H1 (cell line): ENCODE measurements around the gene INPP5K. TPM values are rescaled to one million over a fixed set of nuclear protein-coding genes. Genes with fewer than 3 reads are reported as not detected.

Experiments
- ATF2 ChIP-seq: IDR thresholded peaks from 2 replicates; pipeline ENCODE4 v1.6.1; 2012; ENCODE audit warnings: low read length, inconsistent platforms
- GABPA ChIP-seq: IDR thresholded peaks from 2 replicates; pipeline ENCODE4 v1.6.1; 2011; ENCODE audit warnings: mild to moderate bottlenecking, low read length, moderate library complexity, borderline replicate concordance; ENCODE audit not compliant: insufficient read depth
- RXRA ChIP-seq: IDR thresholded peaks from 2 replicates; pipeline ENCODE4 v1.6.1; 2011; ENCODE audit warnings: low read depth, mild to moderate bottlenecking, low read length, moderate library complexity; ENCODE audit not compliant: insufficient read depth
- SP2 ChIP-seq: IDR thresholded peaks from 2 replicates; pipeline ENCODE4 v1.6.1; 2012; ENCODE audit warnings: mild to moderate bottlenecking, low read length, inconsistent platforms
- polyA plus RNA-seq, 7 experiments: library from polyadenylated mRNA; depleted of rRNA in 3 of 7; stranded (reverse) in 5 of 7; unstranded in 2 of 7; fragments of >200 nt in 5 of 7; fragments of 200-250 nt in 2 of 7; gene quantifications; 1 replicate in 5 of 7; 2 replicates in 1 of 7; 4 replicates in 1 of 7; pipeline versions ENCODE4 v1.2.1 to v1.2.3, GENCODE V29; 2011 to 2013; ENCODE audit warnings: missing spikeins in 2 of 7, mixed read lengths in 2 of 7
- total RNA-seq: library from RNA; stranded (reverse); fragmentation: NEBNext Ultra II Directional; extraction: Animal tissue kit (Norgen Biotek cat#: 25700); gene quantifications from 2 replicates; pipeline ENCODE4 v1.2.1, GENCODE V29; 2021
- TF ChIP-seq, protein P1 (sequence below), 3 experiments: IDR thresholded peaks; 1 replicate in 2 of 3; 2 replicates in 1 of 3; pipeline versions ENCODE4 v1.5.1 to v1.6.1; 2011; ENCODE audit warnings: low read length in 3 of 3, mild to moderate bottlenecking in 3 of 3, inconsistent platforms in 2 of 3, low read depth in 1 of 3, moderate library complexity in 1 of 3; ENCODE audit not compliant: insufficient read depth in 1 of 3; ENCODE audit errors: control extremely low read depth in 1 of 3

INPP5K gene
- total and polyA plus RNA-seq, 2 of the 8 experiments (the other 6 are each of a cell fraction or from before 2014, with no cell fraction given), result 21.0 to 24.1 TPM

DNA sequence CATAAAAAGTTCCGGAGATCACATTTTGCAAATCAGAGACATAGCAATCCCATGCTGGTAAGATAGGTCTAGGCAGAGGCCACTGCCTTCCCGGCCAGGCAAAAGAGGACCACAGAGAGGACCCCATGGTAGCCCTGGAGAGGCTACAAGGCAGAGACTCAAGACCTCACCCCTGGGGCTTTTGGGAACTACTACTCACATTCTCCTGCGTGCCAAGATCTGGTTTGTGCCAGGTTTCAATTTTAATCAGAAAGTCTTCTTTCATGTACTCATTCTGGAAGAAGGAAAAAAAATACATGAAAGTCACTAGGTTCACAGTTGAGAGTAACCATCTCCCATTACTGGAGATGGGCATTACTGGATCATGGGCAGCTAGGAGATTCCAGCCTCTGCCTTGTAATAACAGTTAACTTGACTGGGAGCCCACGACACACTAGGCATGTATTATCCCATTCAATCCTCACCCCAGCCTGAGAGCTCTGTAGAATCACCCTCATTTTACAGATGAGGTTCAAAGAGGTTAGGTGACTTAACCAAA is 25.0 kb upstream of the INPP5K start (continued):
- TF ChIP-seq ATF2, result no peak
- TF ChIP-seq SP2, result no peak
- TF ChIP-seq, protein P1, sequence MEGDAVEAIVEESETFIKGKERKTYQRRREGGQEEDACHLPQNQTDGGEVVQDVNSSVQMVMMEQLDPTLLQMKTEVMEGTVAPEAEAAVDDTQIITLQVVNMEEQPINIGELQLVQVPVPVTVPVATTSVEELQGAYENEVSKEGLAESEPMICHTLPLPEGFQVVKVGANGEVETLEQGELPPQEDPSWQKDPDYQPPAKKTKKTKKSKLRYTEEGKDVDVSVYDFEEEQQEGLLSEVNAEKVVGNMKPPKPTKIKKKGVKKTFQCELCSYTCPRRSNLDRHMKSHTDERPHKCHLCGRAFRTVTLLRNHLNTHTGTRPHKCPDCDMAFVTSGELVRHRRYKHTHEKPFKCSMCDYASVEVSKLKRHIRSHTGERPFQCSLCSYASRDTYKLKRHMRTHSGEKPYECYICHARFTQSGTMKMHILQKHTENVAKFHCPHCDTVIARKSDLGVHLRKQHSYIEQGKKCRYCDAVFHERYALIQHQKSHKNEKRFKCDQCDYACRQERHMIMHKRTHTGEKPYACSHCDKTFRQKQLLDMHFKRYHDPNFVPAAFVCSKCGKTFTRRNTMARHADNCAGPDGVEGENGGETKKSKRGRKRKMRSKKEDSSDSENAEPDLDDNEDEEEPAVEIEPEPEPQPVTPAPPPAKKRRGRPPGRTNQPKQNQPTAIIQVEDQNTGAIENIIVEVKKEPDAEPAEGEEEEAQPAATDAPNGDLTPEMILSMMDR (IDR thresholded peaks at IDR 0.05; ENCODE audit: control extremely low read depth in 1 of 3, insufficient read depth in 1 of 3, low read depth in 1 of 3, low read length in 3 of 3), result no peak
- no peak for TF ChIP-seq RXRA
- no peak for TF ChIP-seq GABPA
